Kidney epithelial cell (primary cell): ENCODE measurements around the gene INF2. TPM values are rescaled to one million over a fixed set of nuclear protein-coding genes. Genes with fewer than 3 reads are reported as not detected.
"Not testable (repeated sequence)": the region's sequence is repeated elsewhere in the genome, so short reads cannot be mapped to it uniquely, and the experiment has no call there.

Experiments
- DNase-seq: peaks from one replicate; pipeline ENCODE4 v3.0.0-alpha.2; 2010; ENCODE audit warnings: low read depth
- H3K27me3 ChIP-seq: 2 replicates; pipeline ENCODE4 v1.6.0; 2011; ENCODE audit warnings: low read length; ENCODE audit not compliant: control insufficient read depth, insufficient read depth
- H3K36me3 ChIP-seq: 2 replicates; pipeline ENCODE4 v1.5.1; 2011; ENCODE audit warnings: low read length; ENCODE audit not compliant: control insufficient read depth, insufficient read depth
- H3K4me3 ChIP-seq: 2 replicates; pipeline ENCODE4 v1.5.1; 2011; ENCODE audit warnings: low read depth, mild to moderate bottlenecking, control low read depth, low read length
- total RNA-seq: library from RNA; depleted of rRNA; stranded (reverse); fragments of >200 nt; gene quantifications from 2 replicates; pipeline ENCODE4 v1.2.3, GENCODE V29; 2015
- TF ChIP-seq, protein P1 (sequence below): IDR thresholded peaks from 2 replicates; pipeline ENCODE4 v1.5.1; 2011; ENCODE audit warnings: mild to moderate bottlenecking, moderate library complexity, low read length, control low read depth, inconsistent platforms; ENCODE audit not compliant: insufficient read depth, poor library complexity, severe bottlenecking

Gene INF2
- total RNA-seq, 1 donor from 2014 or later: 109 TPM

DNA sequence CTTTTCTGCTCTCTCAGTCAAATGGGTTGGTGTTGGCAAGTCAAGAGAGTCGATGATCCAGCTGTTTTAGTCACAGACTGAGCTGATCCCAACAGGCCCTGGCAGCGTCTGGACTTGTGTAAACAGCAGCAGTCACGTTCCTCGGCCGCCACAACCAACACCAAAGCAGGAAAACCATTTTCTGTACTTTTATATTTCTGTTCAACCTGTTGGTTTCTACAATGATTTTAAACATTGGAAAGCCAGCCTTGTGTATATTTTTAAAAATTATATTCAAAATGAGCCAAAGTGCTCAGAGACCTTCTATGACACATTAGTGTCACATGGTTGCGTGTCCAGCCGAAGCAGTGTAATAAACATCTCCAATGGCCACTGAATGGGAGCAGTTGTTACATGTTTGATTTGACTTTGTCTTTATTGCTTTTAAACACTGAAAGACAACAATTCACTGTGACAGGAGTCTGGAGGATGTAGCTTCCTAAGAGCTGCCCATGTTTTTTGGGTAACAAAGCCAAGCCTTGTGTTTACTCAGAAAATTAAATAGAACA, 57.6 kb downstream of the INF2 start:
- H3K4me3 ChIP-seq: no peak overlapping the region
- H3K36me3 ChIP-seq: no peaks in the 10 kb centered on the region
- DNase-seq: no peak
- TF ChIP-seq, protein P1, sequence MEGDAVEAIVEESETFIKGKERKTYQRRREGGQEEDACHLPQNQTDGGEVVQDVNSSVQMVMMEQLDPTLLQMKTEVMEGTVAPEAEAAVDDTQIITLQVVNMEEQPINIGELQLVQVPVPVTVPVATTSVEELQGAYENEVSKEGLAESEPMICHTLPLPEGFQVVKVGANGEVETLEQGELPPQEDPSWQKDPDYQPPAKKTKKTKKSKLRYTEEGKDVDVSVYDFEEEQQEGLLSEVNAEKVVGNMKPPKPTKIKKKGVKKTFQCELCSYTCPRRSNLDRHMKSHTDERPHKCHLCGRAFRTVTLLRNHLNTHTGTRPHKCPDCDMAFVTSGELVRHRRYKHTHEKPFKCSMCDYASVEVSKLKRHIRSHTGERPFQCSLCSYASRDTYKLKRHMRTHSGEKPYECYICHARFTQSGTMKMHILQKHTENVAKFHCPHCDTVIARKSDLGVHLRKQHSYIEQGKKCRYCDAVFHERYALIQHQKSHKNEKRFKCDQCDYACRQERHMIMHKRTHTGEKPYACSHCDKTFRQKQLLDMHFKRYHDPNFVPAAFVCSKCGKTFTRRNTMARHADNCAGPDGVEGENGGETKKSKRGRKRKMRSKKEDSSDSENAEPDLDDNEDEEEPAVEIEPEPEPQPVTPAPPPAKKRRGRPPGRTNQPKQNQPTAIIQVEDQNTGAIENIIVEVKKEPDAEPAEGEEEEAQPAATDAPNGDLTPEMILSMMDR: no peak
- no peaks in the 10 kb centered on the region for H3K27me3 ChIP-seq

DNA sequence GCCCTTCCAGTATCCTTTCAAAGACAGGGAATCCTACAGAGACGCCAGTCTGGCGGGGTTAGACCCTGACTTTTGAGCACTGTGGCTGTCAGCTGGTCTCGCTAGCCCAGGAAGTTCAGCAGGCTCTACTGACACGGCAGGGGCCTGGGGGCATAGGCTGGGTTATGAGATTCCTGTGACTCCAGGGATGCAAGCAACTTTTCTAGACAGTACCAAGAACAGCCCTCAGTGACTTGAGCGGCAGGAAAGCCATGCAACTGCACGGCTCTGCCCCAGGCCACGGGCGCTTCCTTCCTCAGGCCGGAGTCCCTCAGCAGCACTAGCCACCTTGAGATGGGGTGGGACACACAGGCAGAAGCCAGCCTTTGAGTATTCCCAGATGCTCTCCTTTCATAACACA, 58.5 kb downstream of the INF2 start:
- no peaks in the 10 kb centered on the region for H3K27me3 ChIP-seq
- no peak for DNase-seq
- no peak overlapping the region for H3K4me3 ChIP-seq
- no peaks in the 10 kb centered on the region for H3K36me3 ChIP-seq
- TF ChIP-seq, protein P1: no peak

DNA sequence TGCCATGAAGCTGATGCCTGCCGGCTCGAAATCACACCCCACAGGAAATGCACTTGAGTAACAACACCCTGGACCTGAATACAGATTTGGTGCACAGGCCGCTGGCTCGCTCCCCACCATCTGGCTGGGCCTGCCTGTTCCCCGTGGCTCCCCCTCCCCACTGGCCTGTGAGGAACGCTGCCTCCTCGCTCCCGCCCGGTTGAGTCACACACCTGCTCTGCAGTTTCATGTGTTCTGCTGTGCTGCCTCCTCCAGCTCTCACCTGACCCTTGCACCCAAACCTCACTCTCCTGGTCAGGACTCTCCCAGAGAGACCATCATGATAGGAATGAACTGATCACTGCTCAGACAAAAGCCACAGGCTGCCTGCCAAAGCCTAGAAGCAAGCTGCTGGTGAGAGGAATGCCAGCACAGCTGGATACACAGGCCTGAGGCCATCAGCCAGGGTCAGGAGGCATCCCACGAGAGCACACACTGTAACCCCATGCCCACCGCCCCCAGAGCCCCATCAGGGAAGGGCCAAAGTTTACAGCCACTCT, 59.8 kb downstream of the INF2 start:
- no peaks in the 10 kb centered on the region for H3K27me3 ChIP-seq
- no peak overlapping the region for H3K4me3 ChIP-seq
- peak; percentile 34 for DNase-seq
- H3K36me3 ChIP-seq: no peaks in the 10 kb centered on the region
- TF ChIP-seq, protein P1: no peak

DNA sequence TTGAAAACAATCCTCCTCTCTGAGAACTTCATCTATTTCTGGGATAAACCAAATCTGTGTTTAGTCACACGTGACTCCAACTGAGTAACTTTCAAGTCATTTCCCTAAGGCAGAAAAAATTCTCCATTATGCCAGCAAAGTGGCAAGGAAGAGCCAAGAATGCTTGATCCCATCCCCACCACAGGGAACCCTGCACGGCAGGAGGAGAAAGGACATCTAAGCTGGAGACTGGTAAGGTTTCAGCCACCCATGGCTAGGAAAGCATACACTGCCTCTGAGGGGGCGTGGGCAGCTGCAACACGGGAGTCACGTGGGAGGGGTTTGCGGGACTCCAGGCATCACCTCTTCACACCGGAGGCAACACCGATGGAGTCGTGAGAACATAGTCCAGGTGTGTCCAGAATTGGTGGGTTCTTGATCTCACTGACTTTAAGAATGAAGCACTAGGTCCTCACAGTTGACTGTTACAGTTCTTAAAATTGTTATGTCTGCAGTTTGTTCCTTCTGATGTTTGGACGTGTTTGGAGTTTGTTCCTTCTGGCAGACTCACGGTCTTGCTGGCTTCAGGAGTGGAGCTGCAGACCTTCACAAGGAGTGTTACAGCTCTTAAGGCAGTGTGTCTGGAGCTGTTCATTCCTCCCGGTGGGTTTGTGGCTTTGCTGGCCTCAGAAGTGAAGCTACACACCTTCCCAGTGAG, 60.8 kb downstream of the INF2 start:
- no peaks in the 10 kb centered on the region for H3K36me3 ChIP-seq
- no peak for DNase-seq
- H3K27me3 ChIP-seq: no peaks in the 10 kb centered on the region
- H3K4me3 ChIP-seq: no peak overlapping the region
- TF ChIP-seq, protein P1: no peak

DNA sequence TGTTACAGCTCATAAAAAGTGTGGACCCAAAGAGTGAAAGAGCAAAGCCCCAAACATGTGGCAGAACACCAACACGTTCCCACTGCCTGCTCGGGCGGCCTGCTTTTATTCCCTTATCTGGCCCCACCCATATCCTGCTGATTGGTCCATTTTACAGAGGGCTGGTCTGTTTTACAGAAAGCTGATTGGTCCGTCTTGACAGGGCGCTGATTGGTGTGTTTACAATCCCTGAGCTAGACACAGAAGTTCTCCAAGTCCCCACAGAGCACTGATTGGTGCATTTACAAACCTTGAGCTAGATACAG, 61.3 kb downstream of the INF2 start:
- not testable (repeated sequence) for H3K4me3 ChIP-seq, H3K36me3 ChIP-seq, H3K27me3 ChIP-seq, DNase-seq

DNA sequence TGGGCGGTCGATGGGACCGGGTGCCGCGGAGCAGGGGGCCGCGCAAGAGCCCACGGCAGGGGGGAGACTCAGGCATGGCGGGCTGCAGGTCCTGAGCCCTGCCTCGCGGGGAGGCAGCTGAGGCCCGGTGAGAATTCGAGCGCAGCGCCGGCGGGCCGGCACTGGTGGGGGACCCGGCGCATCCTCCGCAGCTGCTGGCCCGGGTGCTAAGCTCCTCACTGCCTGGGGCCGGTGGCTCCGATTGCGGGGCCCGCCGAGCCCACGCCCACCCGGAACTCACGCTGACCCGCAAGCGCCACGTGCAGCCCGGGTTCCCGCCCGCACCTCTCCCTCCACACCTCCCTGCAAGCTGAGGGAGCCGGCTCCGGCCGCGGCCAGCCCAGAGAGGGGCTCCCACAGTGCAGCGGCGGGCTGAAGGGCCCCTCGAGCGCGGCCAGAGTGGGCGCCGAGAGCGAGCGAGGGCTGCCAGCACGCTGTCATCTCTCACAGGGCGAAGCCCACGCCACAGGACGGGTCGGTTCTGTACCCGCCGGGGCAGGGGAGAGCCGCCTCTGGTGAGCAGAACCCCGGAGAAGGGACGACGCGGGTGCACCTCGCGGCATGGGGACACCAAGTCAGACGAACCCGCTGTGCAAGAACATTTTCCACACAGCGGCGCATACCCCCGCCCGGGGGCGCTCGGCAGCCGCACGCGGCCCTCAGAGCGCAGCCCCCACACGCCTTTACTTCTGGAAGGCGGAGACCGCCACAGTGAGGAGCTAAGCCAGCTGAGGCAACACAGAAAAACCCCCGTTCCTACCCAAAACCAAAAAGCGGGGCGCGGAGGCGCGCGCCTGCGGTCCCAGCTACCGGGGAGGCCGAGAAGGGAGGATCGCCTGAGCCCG, 62.4 kb downstream of the INF2 start:
- H3K27me3 ChIP-seq: no peaks in the 10 kb centered on the region
- H3K36me3 ChIP-seq: no peaks in the 10 kb centered on the region
- DNase-seq: no peak
- peak overlapping the region; percentile 88 for H3K4me3 ChIP-seq
- TF ChIP-seq, protein P1: no peak
